Measurements from ENCODE around the gene PTPRN2.

- no peak for TF ChIP-seq CTCF (conservative IDR thresholded peaks at IDR 0.05)
- 0 out of 2 replicates have a peak, but pooled peaks have one; percentile 60 for TF ChIP-seq EZH2 (IDR thresholded peaks at IDR 0.05; ENCODE audit: low read depth)
These were observed 792.4 kb downstream of the PTPRN2 start for GRCh38 chr7:157795199-157795598.

Measured in PC-9 (cell line).